Right lobe of liver (tissue), 4 donors: ENCODE data around the gene HSPA9.

Experiments
- CTCF ChIP-seq, 4 donors: fragments of 200-600 bp in 3 of 4; fragments of 450-650 bp in 1 of 4; IDR thresholded peaks; one replicate each; pipeline versions ENCODE4 v1.5.1 to v1.8.0; 2016 to 2022; ENCODE audit warnings: antibody characterized with exemption in 4 of 4, mild to moderate bottlenecking in 2 of 4
- POLR2A ChIP-seq: fragments of 450-650 bp; IDR thresholded peaks from one replicate; pipeline ENCODE4 v1.6.1; 2017; ENCODE audit warnings: antibody characterized with exemption, mild to moderate bottlenecking
- donor health status: DM: no; HTN: no; CAD: no.
- donor health status: DM: no; HTN: no; CAD: no.
- donor health status: DM: no; HTN: yes; CAD: no.

DNA sequence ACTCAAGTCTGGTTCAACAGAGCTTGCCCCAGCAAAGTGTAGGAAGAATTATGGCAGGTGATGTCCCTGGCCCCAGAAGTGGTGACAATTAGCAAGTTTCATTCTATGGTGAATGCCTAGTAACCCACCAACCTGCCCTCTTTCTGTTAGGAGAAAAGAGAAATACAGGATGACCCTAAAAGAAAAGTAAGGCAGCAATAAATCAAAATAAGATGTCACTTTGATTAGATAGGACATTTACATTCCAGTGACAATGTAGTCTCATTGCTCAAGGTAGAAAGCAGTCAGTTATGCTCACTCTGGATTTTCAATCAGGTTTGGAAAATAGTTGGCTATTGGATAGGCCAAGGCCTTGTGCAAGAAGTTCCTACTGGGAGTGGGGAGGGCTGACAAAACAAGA, 5.6 kb upstream of the HSPA9 start:
- TF ChIP-seq CTCF (IDR thresholded peaks at IDR 0.05) (no peak), POLR2A (no peak)
